Endodermal cell (in vitro differentiated cells): Measurements from ENCODE around the gene FAM174B. TPM values are rescaled to one million over a fixed set of nuclear protein-coding genes. Genes with fewer than 3 reads are reported as not detected.

Experiments
- DNase-seq: peaks from one replicate; pipeline ENCODE4 v3.0.0-alpha.2; 2017
- H3K27ac ChIP-seq: 2 replicates; pipeline ENCODE4 v1.5.1; 2013; ENCODE audit warnings: mild to moderate bottlenecking, low read depth, low read length, moderate library complexity
- H3K27me3 ChIP-seq: 2 replicates; pipeline ENCODE4 v1.6.1; 2013; ENCODE audit warnings: mild to moderate bottlenecking, low read length, moderate library complexity; ENCODE audit not compliant: insufficient read depth, control insufficient read depth, poor library complexity, severe bottlenecking
- H3K36me3 ChIP-seq: 2 replicates; pipeline ENCODE4 v1.7.0; 2013; ENCODE audit warnings: mild to moderate bottlenecking, low read length, moderate library complexity; ENCODE audit not compliant: control insufficient read depth, insufficient read depth
- H3K4me1 ChIP-seq: one replicate; pipeline ENCODE4 v1.7.0; 2013; ENCODE audit warnings: low read length; ENCODE audit not compliant: control insufficient read depth, insufficient read depth
- H3K4me3 ChIP-seq: 2 replicates; pipeline ENCODE4 v1.5.1; 2013; ENCODE audit warnings: mild to moderate bottlenecking, low read length, moderate library complexity
- H3K9ac ChIP-seq: 2 replicates; pipeline ENCODE4 v1.6.1; 2013; ENCODE audit warnings: mild to moderate bottlenecking, low read length, moderate library complexity; ENCODE audit not compliant: poor library complexity, severe bottlenecking; ENCODE audit errors: extremely low read depth
- H3K9me3 ChIP-seq: 2 replicates; pipeline ENCODE4 v1.6.1; 2013; ENCODE audit warnings: mild to moderate bottlenecking, low read length, moderate library complexity; ENCODE audit not compliant: control insufficient read depth
- H3K27ac Mint-ChIP-seq: 2 replicates; pipeline ENCODE4 v1.8.0; 2020; ENCODE audit warnings: mixed read lengths
- H3K27me3 Mint-ChIP-seq: 2 replicates; pipeline ENCODE4 v1.8.0; 2021; ENCODE audit warnings: mild to moderate bottlenecking, mixed read lengths; ENCODE audit not compliant: insufficient read depth
- H3K36me3 Mint-ChIP-seq: 2 replicates; pipeline ENCODE4 v1.8.0; 2020; ENCODE audit warnings: low read depth, mixed read lengths
- H3K4me1 Mint-ChIP-seq: 2 replicates; pipeline ENCODE4 v1.8.0; 2020; ENCODE audit warnings: mixed read lengths
- H3K4me3 Mint-ChIP-seq: 2 replicates; pipeline ENCODE4 v1.8.0; 2020; ENCODE audit warnings: mild to moderate bottlenecking, moderate library complexity, mixed read lengths
- H3K9me3 Mint-ChIP-seq: 2 replicates; pipeline ENCODE4 v1.8.0; 2020; ENCODE audit warnings: mild to moderate bottlenecking, mixed read lengths
- CTCF ChIP-seq: fragments of 200-600 bp; sonication (generic); conservative IDR thresholded peaks from 2 replicates; pipeline ENCODE4 v1.5.0; 2021; ENCODE audit warnings: antibody characterized with exemption, mild to moderate bottlenecking
- WGBS, 2 experiments: methylation state at CpG; one replicate each; pipeline versions ENCODE4 v1.1.5 to v1.1.7; 2013; ENCODE audit warnings: missing lambda C conversion rate in 2 of 2, mixed read lengths in 1 of 2; ENCODE audit not compliant: insufficient coverage in 1 of 2, insufficient read length in 1 of 2; 5-methylcytosine and 5-hydroxymethylcytosine counted together
- total RNA-seq, 2 donors: library from RNA; stranded (reverse); fragmentation: NEBNext Ultra II Directional in 1 of 2; extraction: Animal tissue kit (Norgen Biotek cat#: 25700) in 1 of 2; gene quantifications; 2 replicates in 1 of 2; 3 replicates in 1 of 2; pipeline ENCODE4 v1.2.1, GENCODE V29; 2021

The FAM174B gene
- total RNA-seq, 2 donors from 2014 or later = 66.0 to 105 TPM

- Histone ChIP-seq H3K36me3 (peaks cover 30% of the 10 kb centered on the region), H3K27me3 (no peaks in the 10 kb centered on the region), H3K27ac (no peak overlapping the region), H3K4me3 (no peak overlapping the region), H3K9me3 (peaks cover 26% of the 10 kb centered on the region), H3K4me1 (peaks cover 10% of the 10 kb centered on the region), H3K9ac (no peak overlapping the region)
- Mint-ChIP-seq H3K9me3 (peaks cover 18% of the 10 kb centered on the region), H3K27me3 (no peaks in the 10 kb centered on the region), H3K4me1 (peaks cover 54% of the 10 kb centered on the region), H3K36me3 (peaks cover 37% of the 10 kb centered on the region), H3K4me3 (no peak overlapping the region), H3K27ac (peak overlapping the region; percentile 94)
- peak; percentile 88 for DNase-seq
- TF ChIP-seq CTCF = no peak
- 93 to 97% methylated on average over 2 to 6 of the region's 6 CpGs for WGBS, 2 experiments
These were observed 18.6 kb downstream of the FAM174B start for GRCh38 chr15:92636908-92637481.

- H3K9me3 ChIP-seq = peaks cover 25% of the 10 kb centered on the region
- no peak overlapping the region for H3K27ac ChIP-seq
- peaks cover 38% of the 10 kb centered on the region for H3K36me3 Mint-ChIP-seq
- H3K27ac Mint-ChIP-seq = peak overlapping the region; percentile 94
- no peak overlapping the region for H3K4me3 ChIP-seq
- TF ChIP-seq CTCF = no peak
- peaks cover 30% of the 10 kb centered on the region for H3K36me3 ChIP-seq
- peaks cover 18% of the 10 kb centered on the region for H3K9me3 Mint-ChIP-seq
- 95 to 97% methylated on average over 9 to 12 of the region's 12 CpGs for WGBS, 2 experiments
- H3K27me3 ChIP-seq = no peaks in the 10 kb centered on the region
- H3K4me1 Mint-ChIP-seq = peaks cover 54% of the 10 kb centered on the region
- H3K27me3 Mint-ChIP-seq = no peaks in the 10 kb centered on the region
- DNase-seq = no peak
- no peak overlapping the region for H3K4me3 Mint-ChIP-seq
- H3K9ac ChIP-seq = no peak overlapping the region
- H3K4me1 ChIP-seq = peaks cover 10% of the 10 kb centered on the region
These were observed 19.1 kb downstream of the FAM174B start for GRCh38 chr15:92636401-92636907.

GRCh38 chr15:92634671-92635201, 20.8 kb downstream of the FAM174B start:
- WGBS, 2 experiments = 66 to 78% methylated on average over 6 to 7 of the region's 7 CpGs
- Histone ChIP-seq H3K4me3 (no peak overlapping the region), H3K4me1 (peaks cover 10% of the 10 kb centered on the region), H3K9me3 (peaks cover 8% of the 10 kb centered on the region), H3K27ac (peak overlapping the region; percentile 21), H3K36me3 (peaks cover 28% of the 10 kb centered on the region), H3K9ac (peak overlapping the region; percentile 21), H3K27me3 (no peaks in the 10 kb centered on the region)
- peak overlapping the region; percentile 8 for H3K4me3 Mint-ChIP-seq
- H3K27ac Mint-ChIP-seq = peak overlapping the region; percentile 94
- H3K4me1 Mint-ChIP-seq = peaks cover 54% of the 10 kb centered on the region
- H3K9me3 Mint-ChIP-seq = peaks cover 8% of the 10 kb centered on the region
- peaks cover 35% of the 10 kb centered on the region for H3K36me3 Mint-ChIP-seq
- DNase-seq = peak; percentile 71
- no peak for TF ChIP-seq CTCF
- no peaks in the 10 kb centered on the region for H3K27me3 Mint-ChIP-seq
